Loucy (cell line): ENCODE results near the gene RGS6.

Source experiments
- H2AFZ ChIP-seq: fragments of 200-600 bp; sonication (generic); 2 replicates; pipeline ENCODE4 v1.6.0; 2016; ENCODE audit warnings: antibody characterized with exemption, mild to moderate bottlenecking, low read length, moderate library complexity
- H3F3A ChIP-seq: fragments of 200-600 bp; 2 replicates; pipeline ENCODE4 v1.6.0; 2016; ENCODE audit warnings: antibody characterized with exemption, low read depth, mild to moderate bottlenecking
- H3K27me3 ChIP-seq: fragments of 200-600 bp; sonication (generic); 2 replicates; pipeline ENCODE4 v1.6.1; 2014; ENCODE audit warnings: low read length, mild to moderate bottlenecking; ENCODE audit not compliant: insufficient read depth, poor library complexity, severe bottlenecking
- H3K36me3 ChIP-seq: fragments of 200-600 bp; sonication (generic); 2 replicates; pipeline ENCODE4 v1.6.1; 2016; ENCODE audit warnings: low read length; ENCODE audit not compliant: insufficient read depth
- H3K4me1 ChIP-seq: fragments of 200-600 bp; sonication (generic); 2 replicates; pipeline ENCODE4 v1.5.1; 2014; ENCODE audit warnings: low read length, mild to moderate bottlenecking; ENCODE audit not compliant: insufficient read depth, poor library complexity, severe bottlenecking
- H3K4me2 ChIP-seq: fragments of 200-600 bp; sonication (generic); 2 replicates; pipeline ENCODE4 v1.6.0; 2014; ENCODE audit warnings: antibody characterized with exemption, low read length, low read depth, mild to moderate bottlenecking; ENCODE audit not compliant: poor library complexity, severe bottlenecking
- H3K4me3 ChIP-seq: fragments of 200-600 bp; sonication (generic); 2 replicates; pipeline ENCODE4 v1.5.1; 2014; ENCODE audit warnings: low read length, mild to moderate bottlenecking, mixed read lengths; ENCODE audit not compliant: poor library complexity, severe bottlenecking
- H3K79me2 ChIP-seq: fragments of 200-600 bp; sonication (generic); 2 replicates; pipeline ENCODE4 v1.6.1; 2014; ENCODE audit warnings: low read length; ENCODE audit not compliant: insufficient read depth
- H3K9ac ChIP-seq: fragments of 200-600 bp; sonication (generic); 2 replicates; pipeline ENCODE4 v1.6.0; 2014; ENCODE audit warnings: mild to moderate bottlenecking, low read depth, low read length, moderate library complexity; ENCODE audit not compliant: poor library complexity, severe bottlenecking
- H3K9me2 ChIP-seq: fragments of 200-600 bp; sonication (generic); replicated peaks from 2 replicates; pipeline ENCODE4 v1.6.1; 2016; ENCODE audit warnings: low read depth, low read length, mixed read lengths
- H3K9me3 ChIP-seq: fragments of 200-600 bp; sonication (generic); 2 replicates; pipeline ENCODE4 v1.6.1; 2014; ENCODE audit warnings: mild to moderate bottlenecking, antibody characterized with exemption, low read length, low read depth; ENCODE audit not compliant: insufficient read depth
- H4K20me1 ChIP-seq: fragments of 200-600 bp; sonication (generic); 2 replicates; pipeline ENCODE4 v1.6.0; 2014; ENCODE audit warnings: antibody characterized with exemption, low read length, mild to moderate bottlenecking; ENCODE audit not compliant: insufficient read depth, poor library complexity, severe bottlenecking
- CTCF ChIP-seq: fragments of 200-600 bp; sonication (generic); conservative IDR thresholded peaks from 2 replicates; pipeline ENCODE4 v1.5.1; 2014; ENCODE audit warnings: mild to moderate bottlenecking, antibody characterized with exemption, low read length
- EZH2phosphoT487 ChIP-seq: fragments of 200-600 bp; IDR thresholded peaks from 2 replicates; pipeline ENCODE4 v1.6.1; 2018; ENCODE audit warnings: antibody characterized with exemption, mild to moderate bottlenecking, moderate library complexity, borderline replicate concordance

The RGS6 gene

GRCh38 chr14:72589652-72590051 lies 657.4 kb downstream of the RGS6 start:
- H3K4me3 ChIP-seq = peak overlapping the region; percentile 54
- H3K4me1 ChIP-seq = peaks cover 80% of the 10 kb centered on the region
- H3K79me2 ChIP-seq = peaks cover 13% of the 10 kb centered on the region; the same call in 1 of the 2 replicates
- H3K36me3 ChIP-seq = no peaks in the 10 kb centered on the region
- H3F3A ChIP-seq = peaks cover 24% of the 10 kb centered on the region
- H4K20me1 ChIP-seq = no peaks in the 10 kb centered on the region
- peak overlapping the region; percentile 62 for H3K9ac ChIP-seq
- TF ChIP-seq EZH2phosphoT487 = no peak
- no peak overlapping the region for H2AFZ ChIP-seq
- no peaks in the 10 kb centered on the region for H3K9me2 ChIP-seq
- H3K4me2 ChIP-seq = peak overlapping the region; percentile 66
- no peaks in the 10 kb centered on the region for H3K9me3 ChIP-seq
- no peaks in the 10 kb centered on the region for H3K27me3 ChIP-seq

- peak overlapping the region; percentile 66 for H3K4me2 ChIP-seq
- TF ChIP-seq CTCF = no peak
- H3K9ac ChIP-seq = peak overlapping the region; percentile 69
- no peaks in the 10 kb centered on the region for H3K9me2 ChIP-seq
- H2AFZ ChIP-seq = no peak overlapping the region
- H4K20me1 ChIP-seq = no peaks in the 10 kb centered on the region
- no peaks in the 10 kb centered on the region for H3K36me3 ChIP-seq
- H3K27me3 ChIP-seq = no peaks in the 10 kb centered on the region
- H3F3A ChIP-seq = peaks cover 26% of the 10 kb centered on the region
- H3K9me3 ChIP-seq = no peaks in the 10 kb centered on the region
- peaks cover 13% of the 10 kb centered on the region; the same call in 1 of the 2 replicates for H3K79me2 ChIP-seq
- H3K4me1 ChIP-seq = peaks cover 82% of the 10 kb centered on the region
- peak overlapping the region; percentile 54 for H3K4me3 ChIP-seq
Observed at GRCh38 chr14:72590577-72590976, 658.3 kb downstream of the RGS6 start.

- no peaks in the 10 kb centered on the region for H4K20me1 ChIP-seq
- TF ChIP-seq CTCF = no peak
- TF ChIP-seq EZH2phosphoT487 = no peak
- no peaks in the 10 kb centered on the region for H3K36me3 ChIP-seq
Observed at GRCh38 chr14:72591391-72591790, 659.2 kb downstream of the RGS6 start.

More at GRCh38 chr14:72591391-72591790, 659.2 kb downstream of the RGS6 start:
- no peak overlapping the region for H2AFZ ChIP-seq
- no peaks in the 10 kb centered on the region for H3K27me3 ChIP-seq
- peak overlapping the region; percentile 66 for H3K4me2 ChIP-seq
- H3K9me3 ChIP-seq = no peaks in the 10 kb centered on the region
- H3K9ac ChIP-seq = peak overlapping the region; percentile 69
- peaks cover 91% of the 10 kb centered on the region for H3K4me1 ChIP-seq
- no peak overlapping the region for H3K4me3 ChIP-seq
- peaks cover 13% of the 10 kb centered on the region; the same call in 1 of the 2 replicates for H3K79me2 ChIP-seq
- peaks cover 26% of the 10 kb centered on the region for H3F3A ChIP-seq
- H3K9me2 ChIP-seq = no peaks in the 10 kb centered on the region
